ENCODE measurements around the gene ZNF350. TPM values are rescaled to one million over a fixed set of nuclear protein-coding genes. Genes with fewer than 3 reads are reported as not detected.

Gene ZNF350
- total RNA-seq = 8.2 and 14.1 TPM in 2 replicates

DNA sequence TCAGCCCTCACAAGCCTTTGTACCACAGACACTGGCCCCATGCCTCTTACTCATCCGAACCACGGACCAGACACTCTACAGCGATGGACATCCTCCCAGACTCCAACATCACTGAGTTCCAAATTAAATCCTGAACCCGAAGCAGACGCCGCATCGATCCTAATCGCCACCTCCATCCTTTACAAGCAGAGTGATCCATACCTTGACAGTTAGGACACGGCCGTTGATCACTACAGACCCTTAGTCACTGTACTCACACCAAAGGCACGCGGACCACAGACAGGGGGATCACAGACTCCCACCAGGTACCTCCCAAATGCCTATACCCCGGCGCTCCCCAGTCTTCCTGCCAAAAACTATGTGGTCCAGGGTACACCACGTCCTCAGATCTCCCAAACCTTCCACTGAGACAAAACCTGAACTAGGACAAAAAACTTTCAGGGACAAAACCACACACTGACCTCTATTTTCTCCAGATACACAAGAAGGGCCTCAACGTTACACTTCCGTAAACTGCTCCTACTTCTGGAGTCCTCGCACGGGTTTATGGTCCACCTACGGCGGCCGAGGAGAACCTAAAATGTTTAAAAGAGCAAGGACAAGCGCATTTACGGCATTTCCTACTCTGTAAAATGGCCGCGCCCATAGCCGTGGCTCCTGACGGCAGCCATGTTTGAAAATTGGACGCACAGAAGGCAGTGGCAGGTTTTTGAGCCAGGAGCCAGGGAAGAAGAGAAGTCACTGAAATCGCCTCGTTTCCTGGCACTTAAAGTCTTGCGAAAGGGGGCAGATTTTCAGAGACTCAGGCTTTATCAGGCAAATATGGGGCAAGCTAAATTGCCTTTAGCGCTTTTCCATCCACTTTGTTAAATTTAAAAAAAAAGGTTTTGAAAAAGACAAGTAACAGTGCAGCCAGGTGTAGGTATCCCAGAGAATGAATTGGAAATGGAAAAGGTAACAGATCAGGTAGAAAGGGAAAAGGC is at the start of gene ZNF350:
Gene ZNF350 (minus strand): TSS at position 532 of the 983 bp plus-strand sequence. CDS start 12,480 bp downstream, outside the sequence.

DNA sequence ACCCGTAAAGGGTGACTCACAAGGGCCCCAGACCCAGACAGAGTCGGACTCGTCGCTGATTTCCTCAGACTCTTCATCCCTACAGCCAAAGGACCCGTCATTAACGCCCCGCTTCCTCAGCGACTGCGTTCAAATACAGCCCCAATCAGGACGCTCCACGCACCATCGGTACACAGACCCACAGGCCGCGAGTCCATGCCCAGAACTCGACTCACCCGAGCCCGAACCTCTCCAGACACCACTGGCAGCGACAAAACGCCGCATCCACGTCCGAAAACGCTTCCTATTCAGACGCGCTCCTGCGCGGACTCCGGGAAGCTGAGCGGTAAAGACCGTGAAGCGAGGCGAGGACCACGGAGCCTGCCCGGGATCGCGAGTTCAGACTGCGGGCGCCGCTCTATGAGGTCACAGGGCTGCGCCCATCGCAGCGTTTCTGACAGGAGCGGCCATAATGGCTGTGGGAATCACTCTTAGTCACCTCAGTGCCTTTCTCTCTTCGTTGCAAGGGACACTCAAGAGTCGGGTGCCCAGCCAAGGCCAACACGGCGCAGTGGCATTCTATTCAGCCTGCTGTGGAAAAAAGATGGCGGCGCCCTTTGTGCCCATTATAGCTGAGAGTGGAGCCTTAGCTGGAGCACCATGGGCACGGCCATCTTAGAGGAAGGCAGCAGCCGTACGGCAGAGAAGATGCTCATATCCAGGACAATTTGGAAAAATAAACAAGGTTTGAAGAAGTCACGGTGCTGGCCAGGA is 41.6 kb upstream of the ZNF350 start, which contains the start of gene ZNF614:
Gene ZNF614 (minus strand): TSS at position 353 of the 753 bp plus-strand sequence. CDS start 2,634 bp downstream, outside the sequence.

DNA sequence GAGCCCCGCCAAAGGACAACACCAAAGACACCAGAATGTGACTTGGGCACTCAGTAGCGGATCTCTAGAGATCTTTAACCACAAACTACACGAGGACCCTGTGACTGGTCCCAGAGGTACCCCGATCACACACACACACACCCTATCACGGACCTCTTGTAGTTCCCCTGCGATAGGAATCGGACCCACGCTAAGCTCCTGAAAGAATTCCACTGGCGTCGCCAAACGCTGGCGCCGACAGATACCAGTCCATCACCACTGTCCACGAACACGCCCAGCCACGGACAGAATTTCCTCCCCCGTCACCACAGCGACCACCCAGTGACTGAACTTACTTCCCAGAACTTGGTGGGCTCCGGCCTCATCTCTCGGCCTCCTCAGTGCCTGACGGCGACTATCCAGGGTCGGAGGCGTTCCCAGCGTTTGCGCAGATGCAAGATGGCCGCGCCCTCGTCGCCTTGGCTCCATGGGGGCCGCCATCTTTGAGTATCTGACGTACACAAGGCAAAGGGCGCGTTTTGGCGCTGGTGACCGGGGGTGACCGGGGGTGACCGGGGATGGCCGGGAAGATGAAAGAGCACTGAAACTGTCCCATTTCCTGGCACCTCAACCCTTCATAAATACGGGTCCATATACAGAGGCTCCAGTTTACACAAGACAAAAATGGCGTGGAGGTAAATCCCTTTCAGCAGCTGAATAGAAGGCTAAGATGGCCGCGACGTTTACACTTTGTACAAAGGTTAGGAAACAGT is 21.3 kb upstream of the ZNF350 start, which contains the start of gene ZNF615:
Gene ZNF615 (minus strand): TSS at position 406 of the 752 bp plus-strand sequence. CDS start 4,500 bp downstream, outside the sequence.

DNA sequence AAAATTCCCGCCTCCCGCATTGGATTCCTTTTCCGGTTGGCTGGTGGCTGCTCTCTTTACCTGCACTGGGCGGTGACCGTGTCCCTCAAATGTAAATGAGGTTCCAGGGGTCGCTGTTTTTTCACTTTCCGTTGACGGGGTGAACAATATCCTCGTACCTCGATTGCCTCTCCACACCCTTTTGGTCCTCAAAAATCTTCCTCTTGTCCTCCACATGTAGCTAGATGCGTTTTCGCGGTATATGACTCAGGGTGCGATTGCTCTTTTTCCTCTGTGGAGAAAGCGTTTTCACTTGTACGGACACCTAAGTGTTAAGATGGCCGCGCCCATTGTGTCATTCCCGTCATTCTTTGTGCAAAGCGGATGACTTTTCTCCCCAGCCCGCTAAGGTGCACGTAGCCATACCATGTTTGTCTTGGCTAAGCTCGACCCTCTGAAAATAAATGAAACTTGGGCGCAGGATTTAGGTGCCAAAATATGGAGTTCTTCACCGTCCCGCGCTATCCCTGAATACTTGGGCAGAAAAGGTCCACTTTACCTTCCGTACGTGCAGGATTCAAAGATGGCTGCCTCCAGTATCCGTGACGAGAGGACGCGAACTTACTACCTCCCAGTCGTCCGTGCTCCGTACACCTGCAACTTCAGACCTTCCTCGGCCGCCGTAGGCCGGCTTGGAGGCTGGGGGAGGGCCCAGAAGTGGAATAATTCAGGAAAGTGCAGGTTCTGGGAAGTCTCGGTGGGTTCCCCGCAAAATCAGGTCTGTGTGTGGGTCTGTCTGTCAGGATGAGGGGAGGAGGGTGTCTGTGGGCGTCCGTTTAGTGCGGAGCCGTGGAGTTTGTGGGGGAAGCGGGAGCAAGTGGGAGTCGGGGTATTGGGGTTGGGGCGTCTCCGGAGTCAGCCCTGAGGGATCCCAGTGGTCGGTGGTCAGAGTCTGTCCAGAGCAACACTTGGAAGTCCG is 59.6 kb downstream of the ZNF350 start, which contains the start of gene ZNF613:
Gene ZNF613 (plus strand): TSS at position 689 of the 958 bp plus-strand sequence. CDS start 8,749 bp downstream, outside the sequence.

Other genes with a start within 250 kb of the ZNF350 start
- 0.56 and 0.96 TPM in 2 replicates for gene FPR1, start 235.0 kb downstream of the ZNF350 start, total RNA-seq
- under 0.01 and 0.19 TPM in 2 replicates for gene FPR2, start 225.7 kb downstream of the ZNF350 start, total RNA-seq
- under 0.01 TPM in 1 of 2 replicates, not detected in the other for gene FPR3, start 191.7 kb downstream of the ZNF350 start, total RNA-seq
- 7.7 and 11.3 TPM in 2 replicates for gene ZNF577, start 98.9 kb downstream of the ZNF350 start, total RNA-seq
- gene ZNF649, start 81.8 kb downstream of the ZNF350 start, total RNA-seq = 6.5 and 7.3 TPM in 2 replicates
- gene ZNF613, start 59.4 kb downstream of the ZNF350 start, total RNA-seq = 4.2 and 8.7 TPM in 2 replicates
- 11.5 and 20.0 TPM in 2 replicates for gene ZNF615, start 21.4 kb upstream of the ZNF350 start, total RNA-seq
- gene ZNF614, start 41.5 kb upstream of the ZNF350 start, total RNA-seq = 10.7 and 12.7 TPM in 2 replicates
- gene ZNF432, start 62.0 kb upstream of the ZNF350 start, total RNA-seq = 8.8 and 14.7 TPM in 2 replicates
- 21.5 and 43.4 TPM in 2 replicates for gene ZNF841, start 108.9 kb upstream of the ZNF350 start, total RNA-seq
- 12.8 and 18.3 TPM in 2 replicates for gene ZNF616, start 153.1 kb upstream of the ZNF350 start, total RNA-seq
- 3.1 and 7.6 TPM in 2 replicates for gene ZNF836, start 184.8 kb upstream of the ZNF350 start, total RNA-seq
- 146 and 178 TPM in 2 replicates for gene PPP2R1A, start 203.2 kb upstream of the ZNF350 start, total RNA-seq

Measured in regular cardiac myocyte (primary cell).